Mesenteric fat pad (tissue), 1 donor: ENCODE results near the gene RAPGEF6. TPM values are rescaled to one million over a fixed set of nuclear protein-coding genes. Genes with fewer than 3 reads are reported as not detected.
"Not testable (repeated sequence)": the region's sequence is repeated elsewhere in the genome, so short reads cannot be mapped to it uniquely, and the experiment has no call there.

ENCODE experiments used
- DNase-seq: peaks from one replicate; pipeline ENCODE4 v3.0.0-alpha.2; 2020; ENCODE audit warnings: low spot score
- total RNA-seq: library from RNA; stranded (reverse); fragmentation: NEBNext Ultra II Directional; extraction: Animal tissue kit (Norgen Biotek cat#: 25700); gene quantifications from one replicate; pipeline ENCODE4 v1.2.1, GENCODE V29; 2021
- donor health status: DM: yes; HTN: yes; CAD: no.

The RAPGEF6 gene
- total RNA-seq, 1 donor from 2014 or later = 18.2 TPM

DNA sequence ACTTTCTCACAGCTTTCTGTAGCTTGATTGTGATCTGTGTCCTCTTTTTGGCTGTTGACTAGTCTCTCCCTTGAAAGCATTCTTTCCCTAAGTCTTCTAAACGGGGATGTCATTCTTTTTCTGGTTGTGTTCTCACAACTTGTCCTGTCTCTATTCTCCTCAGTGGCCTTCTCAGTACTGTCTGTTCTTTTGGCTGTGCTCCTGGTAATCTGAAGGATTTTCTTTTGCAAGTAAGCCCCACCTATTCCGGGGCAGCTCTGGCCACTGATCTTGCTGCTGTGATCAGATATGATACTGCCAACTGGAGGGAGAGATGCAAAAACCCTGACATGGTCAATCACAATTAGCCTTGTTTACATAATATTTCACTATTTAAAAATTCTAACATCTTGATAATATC lies 198.9 kb downstream of the RAPGEF6 start:
- DNase-seq = no peak

DNA sequence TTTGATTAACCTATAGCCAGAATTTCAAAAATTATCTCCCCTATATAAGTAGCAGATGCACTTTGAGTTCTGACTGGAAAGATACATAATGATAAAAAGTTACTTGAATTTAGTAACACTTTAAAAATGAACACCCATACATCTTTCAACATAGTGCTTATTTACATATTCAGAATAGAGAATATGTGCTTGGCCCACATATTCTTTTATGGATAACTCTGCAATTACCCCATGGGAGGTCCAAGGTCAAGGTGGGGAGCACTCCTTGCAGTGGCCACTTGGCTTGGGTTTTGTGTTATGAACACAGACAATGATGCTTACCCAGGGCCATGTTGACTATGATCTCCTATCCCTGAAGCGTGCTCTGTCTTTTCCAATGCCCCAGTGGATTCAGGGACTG lies 201.9 kb downstream of the RAPGEF6 start:
- DNase-seq = no peak

DNA sequence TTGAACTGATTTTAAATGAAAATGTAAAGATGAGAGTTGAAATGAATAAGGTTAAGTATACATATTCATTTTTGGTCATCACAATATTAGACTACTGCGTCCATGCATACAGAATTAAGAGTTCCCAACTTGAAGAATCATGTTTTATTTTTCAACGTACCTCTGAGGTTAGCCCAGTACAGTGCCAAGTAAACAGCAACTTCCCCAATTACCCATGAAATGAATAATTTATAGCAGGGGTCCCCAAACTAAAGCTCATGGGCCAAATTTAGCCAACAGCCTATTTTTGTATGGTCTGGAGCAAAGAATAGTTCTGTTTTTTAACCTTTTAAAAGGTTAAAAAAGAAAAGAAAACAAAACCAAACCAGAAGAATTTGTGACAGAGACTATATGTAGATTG lies 203.2 kb downstream of the RAPGEF6 start:
- no peak for DNase-seq

DNA sequence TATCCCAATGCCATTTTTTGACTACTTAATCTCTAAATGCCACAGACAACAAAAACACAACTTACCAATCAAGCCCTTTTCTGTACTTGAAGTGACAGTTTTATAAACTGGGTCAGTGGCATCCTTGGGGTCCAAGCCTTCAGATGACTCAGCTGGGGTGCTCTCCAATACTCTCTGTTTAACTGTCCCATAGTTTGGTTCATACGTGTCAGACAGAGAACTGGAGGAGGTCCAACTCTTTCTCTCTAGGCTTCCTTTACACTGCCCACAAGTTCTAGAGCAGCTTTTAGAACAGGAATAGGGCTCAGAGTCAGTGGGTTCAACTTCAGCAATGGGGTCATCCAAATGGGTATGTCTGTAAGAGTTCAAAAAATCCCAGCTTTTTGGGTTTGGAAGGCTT lies 204.2 kb downstream of the RAPGEF6 start:
- no peak for DNase-seq

DNA sequence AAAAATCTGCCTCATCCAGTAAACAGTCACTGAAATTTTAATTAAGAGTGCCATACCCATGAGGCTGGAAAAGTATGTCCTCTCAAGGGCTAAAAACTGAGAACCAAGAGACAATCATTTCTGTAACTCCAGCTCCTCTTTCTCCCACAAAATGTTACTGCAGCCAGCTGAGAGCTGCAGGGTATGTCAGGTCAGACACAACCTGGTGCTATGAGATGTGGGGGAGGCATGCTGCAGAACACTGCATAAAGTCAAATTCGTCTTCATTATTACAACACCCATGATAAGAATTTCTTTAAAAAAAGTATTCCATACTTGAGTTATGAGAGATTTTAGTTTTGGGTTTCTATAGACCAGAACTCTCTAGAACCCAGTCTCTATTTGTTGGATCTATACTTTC lies 209.0 kb downstream of the RAPGEF6 start:
- DNase-seq = no peak

DNA sequence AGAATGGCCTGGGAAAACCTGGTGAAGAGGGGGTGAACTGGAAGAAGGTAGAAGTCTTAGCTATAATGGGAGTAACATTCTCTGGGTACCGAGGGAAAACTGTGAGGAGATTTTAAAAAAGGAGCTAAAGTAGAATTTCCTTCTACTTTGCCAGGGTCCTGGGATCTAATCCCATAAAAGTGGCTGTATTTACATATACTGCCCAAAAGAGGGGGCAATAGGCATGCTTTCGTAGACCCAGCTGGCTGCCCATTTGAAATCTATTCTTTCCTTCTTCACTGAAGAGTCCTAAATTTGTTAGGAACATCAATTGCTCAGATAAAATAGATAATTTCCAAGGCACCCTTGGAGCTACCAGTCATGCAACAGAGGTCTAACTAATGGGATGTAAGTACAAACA lies 212.0 kb downstream of the RAPGEF6 start:
- no peak for DNase-seq

DNA sequence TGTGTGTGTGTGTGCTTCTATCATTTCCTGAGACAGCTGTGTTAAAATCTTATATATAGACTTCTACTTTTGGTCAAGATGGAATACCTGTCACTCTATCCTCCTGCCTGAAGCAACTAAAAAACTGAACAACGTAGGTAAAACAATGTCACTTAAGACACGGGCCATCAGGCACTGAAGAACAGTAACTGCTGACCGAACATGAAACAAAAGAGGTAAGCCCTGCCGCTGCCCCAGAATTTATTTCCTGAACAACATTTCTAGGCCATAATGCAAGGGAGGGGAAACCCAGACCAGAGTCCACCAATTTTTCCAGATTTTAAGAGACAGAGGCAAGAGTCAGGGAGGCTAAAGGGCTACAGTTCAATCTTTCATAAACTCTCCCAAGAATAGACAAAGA lies 215.2 kb downstream of the RAPGEF6 start:
- no peak for DNase-seq

DNA sequence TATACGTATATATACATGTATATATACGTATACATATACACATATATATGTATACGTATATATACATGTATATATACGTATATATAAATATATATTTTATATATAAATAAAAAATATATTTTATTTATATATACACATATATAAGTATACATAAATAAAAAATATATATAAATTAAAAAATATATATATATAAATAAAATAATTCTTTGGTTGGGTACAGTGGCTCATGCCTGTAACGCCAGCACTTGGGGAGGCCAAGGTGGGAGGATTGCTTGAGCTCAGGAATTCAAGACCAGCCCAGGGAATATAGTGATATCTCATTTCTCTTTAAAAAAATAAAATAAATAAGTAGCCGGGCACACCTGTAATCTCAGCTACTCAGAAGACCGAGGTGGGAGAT lies 216.2 kb downstream of the RAPGEF6 start:
- DNase-seq = no peak

DNA sequence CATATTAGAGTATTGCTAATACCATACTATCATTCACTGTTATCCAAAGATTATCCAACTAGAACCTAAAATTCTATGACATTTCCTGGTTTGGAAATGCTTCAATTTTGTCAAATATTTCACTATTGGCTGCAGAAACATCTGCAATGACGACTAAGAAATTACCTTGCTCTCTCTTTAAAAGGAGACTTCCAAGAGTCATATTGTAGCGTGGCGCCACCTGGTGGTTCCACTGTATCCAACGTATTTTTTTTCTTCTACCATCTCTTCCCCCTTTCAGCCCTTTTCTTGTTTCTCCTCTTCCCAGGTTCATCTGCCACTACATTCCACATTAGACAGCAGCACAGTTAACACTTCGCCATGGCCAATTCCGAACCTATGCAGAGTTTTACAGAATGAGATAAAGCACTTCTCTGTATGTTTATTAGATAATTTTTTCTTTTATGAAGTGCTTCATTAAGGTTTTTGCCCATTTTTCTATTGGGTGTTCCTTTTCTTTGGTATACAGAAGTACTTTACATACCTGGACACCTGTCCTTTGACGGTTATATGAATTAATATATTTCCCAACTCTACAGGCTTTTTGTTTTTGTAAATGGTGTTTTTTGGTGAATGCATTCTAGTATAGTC lies 217.7 kb downstream of the RAPGEF6 start:
- DNase-seq = no peak

DNA sequence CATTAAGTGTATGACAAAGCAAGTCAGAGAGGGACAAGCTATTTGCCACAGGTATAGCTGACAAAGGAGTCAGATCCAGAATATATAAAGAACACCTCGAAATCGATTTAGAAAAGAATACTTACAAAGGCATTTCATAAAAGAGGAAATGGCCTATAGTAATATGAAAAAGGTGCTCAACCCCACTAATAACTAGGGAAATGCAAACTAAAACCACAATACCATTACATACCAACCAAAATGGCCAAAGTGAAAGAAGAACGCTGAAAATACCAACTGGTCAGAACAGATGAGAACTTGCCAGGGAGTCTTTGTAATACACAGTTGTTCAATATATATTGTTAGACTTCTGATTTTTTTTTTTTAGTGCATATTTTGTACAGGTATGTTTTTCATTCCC lies 218.3 kb downstream of the RAPGEF6 start:
- no peak for DNase-seq

DNA sequence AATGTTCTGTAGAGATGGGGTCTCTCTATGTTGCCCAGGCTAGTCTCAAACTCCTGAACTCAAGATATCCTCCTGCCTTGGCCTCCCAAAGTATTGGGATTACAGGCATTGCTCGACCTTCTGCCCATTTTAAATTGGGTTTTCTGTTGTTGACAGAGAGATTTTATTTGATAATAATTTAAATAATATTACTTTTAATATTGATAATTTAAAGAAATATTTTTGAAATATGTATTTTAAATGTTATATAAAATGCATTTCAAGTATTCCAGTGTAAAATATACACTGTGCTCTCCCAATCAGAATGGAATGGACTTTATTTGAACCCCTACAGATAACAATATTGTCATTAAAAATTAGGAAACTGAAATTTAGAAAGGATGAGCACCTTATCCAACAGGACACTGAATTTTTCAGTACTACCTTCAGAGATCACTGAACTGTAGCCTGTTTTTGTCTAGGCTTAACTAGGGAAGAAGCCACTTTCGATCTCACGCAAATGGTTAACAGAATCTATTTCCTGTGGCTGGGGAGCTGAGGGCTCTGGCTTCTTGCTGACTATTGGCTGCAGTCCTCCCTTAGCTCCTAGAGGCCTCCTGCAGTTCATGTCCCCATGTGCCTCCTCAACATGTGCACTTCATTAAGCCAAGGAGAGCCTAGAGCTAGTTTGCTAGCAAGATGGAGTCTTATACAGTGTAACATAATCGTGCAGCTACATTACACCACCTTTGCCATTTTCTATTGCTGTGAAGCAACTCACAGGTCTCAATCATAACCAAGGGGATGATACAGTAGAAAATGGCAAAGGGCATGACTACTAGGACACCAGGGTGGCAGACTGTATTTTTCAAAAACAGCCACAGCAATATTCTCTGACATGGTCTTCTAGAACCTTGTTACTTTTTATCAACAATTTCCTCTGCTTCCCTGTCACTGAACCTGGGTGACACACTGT lies 221.1 kb downstream of the RAPGEF6 start:
- no peak for DNase-seq

DNA sequence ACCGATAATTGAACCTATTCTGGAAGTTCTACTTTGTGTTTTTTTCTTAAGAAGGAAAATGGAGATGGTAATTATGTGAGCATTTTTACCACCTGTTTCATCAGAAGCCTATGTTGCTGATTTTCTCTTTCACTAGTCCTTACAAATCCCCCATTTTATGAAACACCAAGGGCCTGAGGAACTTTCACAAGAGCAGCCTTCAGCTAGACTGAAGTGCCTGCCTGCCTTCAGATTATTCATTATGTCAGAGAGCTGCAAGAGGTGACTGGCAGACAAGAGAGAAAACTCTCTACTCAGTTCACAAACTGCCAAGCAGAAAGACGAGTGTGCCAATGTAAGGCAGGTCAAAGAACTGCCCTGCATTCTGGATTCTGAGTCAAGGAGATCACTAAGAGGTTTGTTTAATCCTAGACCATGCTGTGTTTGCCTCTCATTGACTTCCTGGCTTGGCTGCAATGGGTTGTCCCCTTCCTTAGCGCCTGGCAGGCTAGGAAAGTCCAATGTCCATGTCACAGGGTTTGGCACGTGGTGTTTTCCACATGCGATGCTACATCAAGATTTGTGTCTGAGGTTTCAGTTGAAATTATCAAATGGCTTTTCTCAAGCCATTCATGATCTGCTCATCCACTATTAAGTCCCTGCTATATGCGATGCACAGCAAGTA lies 227.9 kb downstream of the RAPGEF6 start:
- DNase-seq = no peak

DNA sequence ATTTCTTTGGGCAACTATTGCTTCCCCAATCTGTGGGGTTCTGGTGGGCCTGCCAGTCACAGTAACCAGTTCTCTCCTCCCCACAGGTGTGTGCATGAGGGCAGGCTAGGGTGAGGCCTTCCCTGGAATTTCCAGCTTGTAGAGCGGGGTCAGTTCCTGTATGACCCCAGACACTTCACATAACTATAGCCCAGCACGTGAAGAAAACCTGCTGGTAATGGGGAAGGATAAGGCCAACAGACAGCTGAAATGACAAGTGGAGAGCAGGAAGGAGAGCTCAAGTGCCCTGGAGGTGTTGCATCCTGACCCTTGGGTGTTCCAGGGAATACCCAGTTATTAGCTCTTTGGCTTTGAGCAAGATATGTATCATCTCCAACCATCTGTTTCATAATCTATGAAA lies 229.0 kb downstream of the RAPGEF6 start:
- no peak for DNase-seq

DNA sequence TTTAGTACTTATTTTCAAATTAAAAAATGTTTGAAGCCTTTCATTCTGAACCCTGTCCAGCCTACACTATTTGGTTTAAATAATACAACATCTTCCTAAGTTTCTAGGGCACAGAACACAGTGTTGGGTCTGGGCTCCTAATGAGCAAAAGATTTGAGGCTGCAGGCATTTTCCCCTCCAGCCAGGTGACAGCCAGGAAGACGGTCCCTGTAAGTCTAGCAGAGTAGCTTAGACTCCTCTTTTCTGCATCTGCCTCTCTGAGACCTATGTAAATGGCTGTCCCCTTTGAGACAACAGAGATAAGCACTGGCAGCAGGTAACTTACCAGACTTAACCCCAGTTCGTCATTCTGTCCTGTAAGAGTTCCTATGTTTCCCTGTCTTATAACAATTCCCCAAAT lies 229.4 kb downstream of the RAPGEF6 start:
- no peak for DNase-seq

DNA sequence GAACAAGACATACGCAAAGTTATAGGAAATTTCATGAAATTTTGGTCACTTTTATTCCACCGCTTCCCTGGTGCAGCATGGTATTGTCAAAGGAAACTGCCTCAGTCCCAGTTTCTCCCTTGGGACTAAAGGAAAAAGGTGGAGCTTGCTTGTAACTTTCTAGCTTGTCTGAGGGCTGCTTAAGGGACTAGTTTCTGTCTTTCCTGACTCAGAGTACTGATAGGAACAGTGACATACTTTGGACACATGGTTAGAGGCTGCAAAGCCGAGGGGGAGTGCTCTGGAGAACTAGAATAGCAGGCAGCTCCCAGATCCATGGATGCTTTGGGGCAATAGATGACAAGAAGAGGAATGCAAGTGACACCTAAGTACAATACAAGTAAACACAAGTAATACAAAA lies 234.4 kb downstream of the RAPGEF6 start:
- DNase-seq = no peak

DNA sequence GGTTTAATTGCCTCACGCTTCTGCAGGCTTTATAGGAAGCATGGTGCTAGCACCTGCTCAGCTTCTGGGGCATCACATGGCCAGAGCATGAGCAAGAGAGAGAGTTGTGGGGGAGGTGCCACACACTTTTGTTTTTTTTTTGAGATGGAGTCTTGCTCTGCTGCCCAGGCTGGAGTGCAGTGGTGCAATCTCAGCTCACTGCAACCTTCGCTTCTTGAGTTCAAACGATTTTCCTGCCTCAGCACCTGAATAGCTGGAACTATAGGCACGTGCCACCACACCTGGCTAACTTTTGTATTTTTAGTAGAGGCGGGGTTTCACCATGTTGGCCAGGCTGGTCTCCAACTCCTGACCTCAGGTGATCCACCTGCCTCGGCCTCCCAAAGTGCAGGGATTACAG lies 236.0 kb downstream of the RAPGEF6 start:
- DNase-seq = not testable (repeated sequence)

DNA sequence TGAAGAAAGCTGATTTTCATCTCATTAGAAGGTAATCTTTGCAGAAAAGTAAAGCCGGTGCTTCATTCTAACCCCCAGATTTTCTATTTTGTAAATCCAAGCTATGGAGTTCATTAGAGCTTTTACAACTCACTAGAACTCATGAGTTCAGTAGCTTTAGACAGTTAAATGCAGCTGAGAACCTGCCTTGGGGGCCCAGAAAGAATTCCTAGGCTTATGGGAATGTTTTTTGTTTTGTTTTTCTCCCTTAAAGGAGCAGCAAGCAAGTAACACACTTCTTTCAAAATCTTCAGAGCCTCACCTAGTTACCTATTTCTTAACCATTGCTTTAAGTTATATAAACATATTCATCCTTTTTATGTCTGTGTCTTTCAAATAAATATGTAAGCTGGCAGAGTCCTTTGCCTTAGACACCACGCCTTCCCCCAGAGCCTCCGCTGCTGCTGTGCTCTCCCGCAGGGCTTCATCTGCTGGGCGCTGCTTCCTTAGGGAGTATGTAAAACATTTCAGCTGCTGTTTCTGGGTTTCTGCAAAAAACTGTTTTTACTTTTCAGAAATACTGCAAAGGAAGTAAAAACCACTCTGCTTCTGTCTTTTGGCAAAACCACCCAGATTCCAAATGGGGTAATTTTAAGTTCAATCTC lies 238.3 kb downstream of the RAPGEF6 start:
- DNase-seq = no peak

DNA sequence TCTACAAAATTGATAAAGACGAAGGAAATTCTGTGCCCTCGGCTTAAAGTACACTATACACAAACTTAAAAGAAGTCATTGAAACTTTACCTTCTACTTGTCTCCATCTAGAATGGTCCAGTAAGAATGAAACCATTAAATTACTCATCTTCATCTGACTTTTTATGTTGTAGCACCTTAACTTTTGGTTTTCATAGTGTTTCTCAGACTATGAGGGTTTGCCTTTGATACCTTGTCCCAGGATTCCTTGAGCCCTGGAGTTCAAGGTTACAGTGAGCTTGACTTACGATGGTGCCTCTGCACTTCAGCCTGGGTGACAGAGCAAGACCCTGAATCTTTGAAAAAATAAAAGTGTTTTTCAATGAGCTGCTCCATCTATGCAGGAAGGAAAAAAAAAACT lies 239.0 kb downstream of the RAPGEF6 start:
- DNase-seq = no peak

DNA sequence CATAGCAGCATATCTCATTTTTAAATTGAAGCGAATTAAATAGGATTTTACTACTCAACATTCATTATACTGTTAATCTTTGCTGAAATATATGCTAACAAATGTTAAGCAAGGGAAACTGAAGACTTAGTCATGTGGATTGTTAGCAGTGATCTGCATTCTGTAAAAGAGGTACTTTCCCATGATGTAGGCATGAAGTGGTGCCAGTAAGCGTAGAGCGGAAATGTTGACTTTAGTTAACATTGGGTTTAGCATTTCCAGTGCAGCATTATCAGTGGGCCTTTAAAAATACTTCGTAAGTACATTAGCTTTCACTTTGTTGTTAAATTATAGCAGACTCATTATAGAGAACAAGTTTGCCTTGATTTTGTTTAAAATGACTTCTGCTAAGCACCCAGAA lies 240.9 kb downstream of the RAPGEF6 start:
- DNase-seq = no peak

DNA sequence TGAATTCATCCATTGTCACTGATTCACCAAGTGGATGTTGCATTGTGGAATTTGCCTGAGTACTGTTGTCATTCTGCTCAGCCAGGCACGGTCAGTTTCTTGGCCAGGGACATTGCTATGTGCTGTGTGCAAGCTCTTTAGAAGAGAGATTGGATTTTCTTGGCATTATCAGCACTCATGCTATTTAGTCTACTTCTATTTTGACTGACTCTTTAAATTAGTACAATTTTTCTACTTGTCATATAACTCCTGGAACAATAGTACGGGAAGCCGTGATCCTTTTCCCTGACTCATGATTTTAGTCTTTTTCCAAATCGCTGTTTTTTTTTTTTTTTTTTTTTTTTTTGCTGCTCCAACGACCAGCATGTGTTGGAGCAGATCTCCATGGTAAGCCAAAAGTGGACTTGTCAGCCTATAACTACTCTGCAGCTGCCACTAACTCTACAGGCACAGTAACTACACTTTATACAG lies 241.5 kb downstream of the RAPGEF6 start:
- DNase-seq = no peak

DNA sequence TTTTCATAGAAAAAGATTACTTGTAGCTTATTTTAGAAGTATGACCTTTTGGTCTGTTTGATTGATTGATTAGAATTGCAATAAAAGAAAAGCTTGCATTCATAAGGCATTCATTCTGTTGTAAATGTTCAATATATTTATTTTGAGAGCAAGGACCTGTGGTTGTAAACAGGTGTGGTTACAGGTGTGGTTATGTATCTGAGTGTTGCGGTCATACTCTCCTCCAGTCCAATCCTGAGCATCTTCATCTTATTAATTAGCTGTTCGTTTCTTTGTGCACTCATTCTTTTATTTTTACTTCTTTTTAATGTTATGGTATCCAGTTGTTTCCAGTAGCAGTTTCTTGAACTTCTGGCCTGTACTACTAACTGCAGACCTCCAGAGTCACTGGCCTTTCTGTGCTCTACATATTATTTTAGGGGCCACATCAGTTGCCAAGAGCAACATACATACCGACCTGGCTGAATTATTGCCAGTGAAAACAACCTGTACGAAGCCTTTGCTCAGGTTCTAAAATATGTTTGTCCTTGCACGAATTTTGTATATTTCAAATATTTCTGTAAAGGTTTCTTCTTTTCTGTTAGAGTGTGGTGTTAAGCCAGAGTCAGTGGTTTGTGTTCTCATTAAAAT lies 242.4 kb downstream of the RAPGEF6 start:
- no peak for DNase-seq
